GM21515 (cell line): ENCODE results near the gene UNC13D.
"Not testable (repeated sequence)": the region's sequence is repeated elsewhere in the genome, so short reads cannot be mapped to it uniquely, and the experiment has no call there.

Experiments
- ATAC-seq: cut with Tn5 transposase; IDR thresholded peaks from one replicate; pipeline ENCODE4 v1.9.1; 2021; ENCODE audit not compliant: unreplicated experiment

Gene UNC13D

DNA sequence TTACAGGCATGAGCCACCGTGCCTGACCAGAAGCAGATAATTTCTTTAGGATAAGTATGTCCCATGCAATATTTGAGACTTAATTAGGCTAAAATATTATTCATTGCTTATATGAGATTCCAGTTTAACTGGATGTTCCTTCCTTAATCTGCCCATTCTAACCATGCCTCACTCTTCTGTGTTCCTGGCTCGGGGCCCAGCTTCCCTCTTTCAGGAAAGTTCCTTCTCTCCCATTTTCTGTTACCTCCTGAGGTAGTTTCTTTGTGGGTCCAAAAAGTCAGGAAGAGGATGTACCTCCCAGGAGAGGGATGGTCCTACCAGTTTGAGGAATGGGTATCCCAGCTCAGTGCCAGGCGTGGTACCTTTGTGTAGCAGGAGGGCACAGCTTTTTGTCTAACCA, 36.3 kb downstream of the UNC13D start:
- no peak for ATAC-seq

- no peak for ATAC-seq
These were observed 37.2 kb downstream of the UNC13D start for GRCh38 chr17:75806822-75807500.

DNA sequence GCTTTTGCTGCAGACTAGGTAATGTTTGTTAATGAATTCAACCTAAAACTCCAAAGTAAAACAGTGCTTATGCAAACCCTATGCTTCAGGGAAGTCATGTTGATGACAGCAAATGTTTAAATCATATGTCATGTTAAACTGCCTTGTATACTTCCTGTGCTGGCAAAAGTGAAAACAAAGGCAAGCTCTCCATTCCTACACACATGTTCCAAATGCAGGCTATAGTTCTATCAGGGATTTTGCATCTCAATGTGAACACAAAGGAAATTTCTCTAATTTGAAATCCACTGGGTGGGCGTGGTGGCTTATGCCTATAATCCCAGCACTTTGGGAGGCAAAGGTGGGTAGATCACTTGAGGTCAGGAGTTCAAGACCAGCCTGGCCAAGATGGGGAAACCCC, 40.3 kb downstream of the UNC13D start:
- no peak for ATAC-seq

DNA sequence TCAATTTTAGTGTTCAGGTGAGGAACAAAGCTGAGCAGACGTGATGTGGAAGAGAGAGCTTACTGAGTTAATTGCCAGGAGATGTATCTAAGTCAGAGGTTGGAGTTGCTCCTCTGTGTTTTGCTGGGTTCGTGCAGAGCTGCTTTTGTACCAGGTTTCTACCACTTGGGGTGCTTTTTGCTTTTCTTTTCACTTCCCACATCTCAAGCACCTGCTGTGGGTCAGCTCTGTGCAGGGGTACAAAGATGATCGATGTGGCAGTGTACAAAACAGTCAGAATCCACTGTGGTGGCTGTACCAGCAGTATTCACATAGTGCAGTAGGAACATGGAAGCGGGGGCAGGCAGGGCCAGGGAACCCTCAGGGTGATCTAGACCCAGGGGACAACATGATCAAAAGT, 44.8 kb downstream of the UNC13D start:
- ATAC-seq, result no peak

- ATAC-seq, result no peak
These were observed 48.2 kb downstream of the UNC13D start for GRCh38 chr17:75795820-75796607.

DNA sequence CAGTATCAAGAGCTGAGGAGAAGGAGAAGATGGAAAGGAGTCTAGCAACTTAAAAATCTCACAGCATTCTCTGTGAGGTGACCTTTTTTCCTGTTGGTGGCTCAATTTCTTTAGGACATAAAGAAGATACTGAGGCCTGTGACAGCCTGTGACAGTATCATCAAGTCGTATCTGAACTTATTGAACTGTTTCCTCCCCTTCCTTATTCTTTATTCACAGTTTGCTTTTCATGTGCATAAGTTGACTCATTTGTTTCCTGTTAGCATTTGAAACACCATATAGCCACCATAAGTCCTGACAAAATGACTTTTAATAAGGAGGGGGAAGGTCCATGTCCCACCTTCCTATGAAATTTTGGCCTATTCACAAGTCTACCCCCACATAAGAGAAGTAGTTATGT, 50.7 kb downstream of the UNC13D start:
- ATAC-seq, result no peak

DNA sequence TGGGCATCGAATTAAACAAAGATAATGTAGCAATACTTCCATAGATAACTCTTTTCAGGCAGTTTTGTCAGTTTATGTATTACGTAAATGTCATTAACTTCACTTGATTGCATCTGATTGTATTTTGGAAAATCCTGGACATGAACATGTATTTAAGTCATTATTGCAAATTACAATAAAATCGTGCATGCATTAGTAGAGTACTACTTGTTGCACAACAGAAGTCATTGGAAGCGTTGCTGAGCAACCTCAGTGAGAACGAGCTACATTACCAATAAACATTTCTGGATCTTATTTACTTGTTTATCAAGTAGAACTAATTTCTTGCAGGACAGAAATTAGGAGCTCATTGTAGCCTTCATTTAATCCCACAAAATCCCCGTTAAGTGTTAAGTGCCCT, 53.0 kb downstream of the UNC13D start:
- ATAC-seq, result no peak

GRCh38 chr17:75785016-75785890, 59.0 kb downstream of the UNC13D start:
- peak; percentile 47 for ATAC-seq

- peak; percentile 56 for ATAC-seq
These were observed 59.7 kb downstream of the UNC13D start, which contains the start of gene UNK for GRCh38 chr17:75784473-75785015. TSS of gene UNK (plus strand) at chr17:75784806. CDS start at chr17:75784881, 75 bp downstream.

- peak; percentile 2 for ATAC-seq
These were observed 60.3 kb downstream of the UNC13D start for GRCh38 chr17:75783803-75784472.

DNA sequence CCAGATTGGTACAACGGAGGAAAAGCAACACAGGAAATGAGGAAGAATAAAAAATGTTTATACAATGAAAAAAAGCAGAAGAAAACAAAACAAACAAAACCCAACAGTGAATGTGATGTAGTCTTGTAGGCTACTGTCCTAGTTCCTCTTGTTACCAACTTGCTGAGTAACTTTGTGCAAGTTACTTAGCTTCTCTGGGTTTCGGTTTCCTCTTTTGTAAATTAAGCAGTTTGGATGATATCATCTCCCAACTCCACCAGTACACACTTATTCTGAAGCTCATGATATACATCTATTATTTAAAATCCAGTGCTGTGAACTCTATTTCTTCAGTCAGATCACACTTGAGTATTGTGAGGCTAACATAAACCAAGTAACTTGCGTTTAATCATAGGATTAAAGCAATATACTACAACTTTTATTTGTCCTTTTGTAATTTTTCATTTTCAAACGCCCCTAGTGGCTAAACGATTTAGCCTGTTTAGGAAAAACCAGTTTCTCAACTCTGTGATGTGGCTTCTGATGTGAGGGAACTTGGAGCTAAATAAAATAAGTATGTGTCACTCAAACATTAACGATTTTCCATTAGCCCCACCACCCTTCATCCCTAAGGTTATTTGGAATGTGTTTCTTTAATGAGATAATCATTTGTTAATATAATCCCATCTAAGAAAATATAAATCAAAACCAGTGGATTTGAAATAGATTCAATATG, 61.0 kb downstream of the UNC13D start:
- ATAC-seq, result no peak

- no peak for ATAC-seq
These were observed 64.0 kb downstream of the UNC13D start for GRCh38 chr17:75779987-75780889.

DNA sequence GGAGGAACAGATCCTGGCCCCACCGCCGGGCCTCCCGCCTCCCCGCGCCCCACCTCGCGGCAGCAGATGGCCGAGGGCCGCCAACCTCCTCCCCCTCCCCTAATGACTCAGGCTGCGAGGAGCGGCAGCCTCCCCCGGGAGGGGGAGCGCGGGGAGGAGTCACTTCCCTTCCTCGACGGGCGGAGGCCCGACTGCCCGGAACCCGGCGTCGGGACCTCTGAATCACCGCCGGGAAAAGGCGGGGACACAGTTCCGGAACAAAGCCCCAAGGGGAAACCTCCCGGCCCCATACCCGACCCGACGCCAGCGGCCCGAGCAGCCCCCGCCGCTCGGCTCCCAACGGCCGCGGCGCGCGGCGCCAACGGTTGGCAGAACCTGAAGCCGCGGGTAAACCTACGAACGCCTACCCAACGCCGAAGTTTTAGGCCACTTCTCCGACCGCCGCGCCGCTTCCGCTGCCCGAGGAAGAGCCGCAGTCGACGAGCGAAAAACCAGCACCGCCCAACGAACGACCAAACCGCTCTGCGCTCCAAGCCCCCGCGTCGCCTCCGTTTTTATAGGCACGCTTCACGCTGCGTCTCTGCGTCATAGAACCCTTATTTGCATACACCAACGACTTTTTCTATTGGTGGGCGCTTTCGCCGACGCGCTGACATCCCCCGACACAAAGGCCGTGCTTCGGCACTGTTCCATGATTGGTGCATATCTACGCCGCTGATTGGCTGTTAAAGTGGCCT, 64.8 kb downstream of the UNC13D start:
- ATAC-seq, result peak; percentile 61

GRCh38 chr17:75778861-75779249, 65.3 kb downstream of the UNC13D start:
- peak; percentile 12 for ATAC-seq

DNA sequence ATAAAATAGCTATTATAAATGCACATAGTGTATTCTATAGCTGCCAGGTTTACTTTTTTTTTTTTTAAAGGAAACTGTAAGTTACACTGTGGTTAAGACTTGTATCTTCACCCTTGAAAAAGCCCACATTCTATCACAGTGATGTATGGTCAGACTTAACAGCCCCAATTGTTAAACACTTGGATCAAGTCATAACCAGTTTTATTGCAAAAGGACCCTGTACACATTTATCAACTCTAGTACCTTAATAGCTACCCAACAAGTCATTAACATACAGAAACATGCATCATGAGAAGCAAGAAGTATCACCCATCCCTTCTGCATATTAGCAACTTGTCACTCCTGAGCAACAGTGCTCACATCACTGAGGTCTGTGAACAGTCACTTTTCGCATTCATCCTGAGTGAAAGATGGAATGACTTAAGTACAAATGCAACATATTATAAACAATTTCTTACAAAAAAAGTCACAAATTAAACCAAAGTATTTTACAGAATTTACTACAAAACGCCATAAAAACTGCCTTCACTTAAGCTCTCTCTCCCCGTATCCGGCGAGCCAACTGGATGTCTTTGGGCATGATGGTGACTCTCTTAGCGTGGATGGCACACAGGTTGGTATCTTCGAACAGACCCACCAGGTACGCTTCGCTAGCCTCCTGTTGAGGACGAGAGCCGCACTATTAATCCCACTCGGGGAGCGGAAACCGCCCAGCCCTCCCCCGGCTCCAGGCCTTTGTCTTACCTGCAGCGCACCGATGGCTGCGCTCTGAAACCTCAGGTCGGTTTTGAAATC, 65.9 kb downstream of the UNC13D start:
- not testable (repeated sequence) for ATAC-seq

DNA sequence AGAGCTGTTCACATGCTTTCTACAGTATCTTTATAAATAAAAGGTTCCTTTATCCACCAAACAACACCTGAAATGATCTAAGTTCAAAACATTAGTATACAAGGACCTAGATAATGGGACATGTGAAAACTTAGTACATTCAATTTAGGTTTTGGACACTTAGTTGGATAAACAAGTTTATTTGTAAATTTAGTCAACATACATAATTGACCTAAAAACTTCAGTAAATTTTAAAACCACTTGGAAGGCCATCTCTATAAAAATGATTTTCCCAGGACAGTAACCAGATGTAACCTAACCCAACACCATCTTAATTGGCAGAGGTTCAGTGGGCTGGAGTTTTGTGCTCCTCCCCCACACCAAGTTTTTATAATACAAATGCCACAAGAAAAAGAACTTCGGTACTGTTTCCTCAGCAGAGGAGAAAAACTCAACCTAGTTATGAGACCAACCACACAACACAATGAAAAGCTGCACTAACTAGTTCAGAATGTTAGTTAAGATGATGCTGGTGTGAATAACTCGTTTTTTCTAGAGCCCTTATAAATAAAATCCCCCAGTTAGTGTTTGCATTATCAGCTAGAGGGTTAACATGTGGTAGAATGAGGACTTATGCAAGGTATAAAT, 66.8 kb downstream of the UNC13D start:
- no peak for ATAC-seq
